ENCODE results near the gene FKBP1A. TPM values are rescaled to one million over a fixed set of nuclear protein-coding genes. Genes with fewer than 3 reads are reported as not detected.

The FKBP1A gene
- total and polyA plus RNA-seq, 10 of the 15 experiments (the other 5 are each of a cell fraction or from before 2014, with no cell fraction given) = 103 to 687 (median 254) TPM

DNA sequence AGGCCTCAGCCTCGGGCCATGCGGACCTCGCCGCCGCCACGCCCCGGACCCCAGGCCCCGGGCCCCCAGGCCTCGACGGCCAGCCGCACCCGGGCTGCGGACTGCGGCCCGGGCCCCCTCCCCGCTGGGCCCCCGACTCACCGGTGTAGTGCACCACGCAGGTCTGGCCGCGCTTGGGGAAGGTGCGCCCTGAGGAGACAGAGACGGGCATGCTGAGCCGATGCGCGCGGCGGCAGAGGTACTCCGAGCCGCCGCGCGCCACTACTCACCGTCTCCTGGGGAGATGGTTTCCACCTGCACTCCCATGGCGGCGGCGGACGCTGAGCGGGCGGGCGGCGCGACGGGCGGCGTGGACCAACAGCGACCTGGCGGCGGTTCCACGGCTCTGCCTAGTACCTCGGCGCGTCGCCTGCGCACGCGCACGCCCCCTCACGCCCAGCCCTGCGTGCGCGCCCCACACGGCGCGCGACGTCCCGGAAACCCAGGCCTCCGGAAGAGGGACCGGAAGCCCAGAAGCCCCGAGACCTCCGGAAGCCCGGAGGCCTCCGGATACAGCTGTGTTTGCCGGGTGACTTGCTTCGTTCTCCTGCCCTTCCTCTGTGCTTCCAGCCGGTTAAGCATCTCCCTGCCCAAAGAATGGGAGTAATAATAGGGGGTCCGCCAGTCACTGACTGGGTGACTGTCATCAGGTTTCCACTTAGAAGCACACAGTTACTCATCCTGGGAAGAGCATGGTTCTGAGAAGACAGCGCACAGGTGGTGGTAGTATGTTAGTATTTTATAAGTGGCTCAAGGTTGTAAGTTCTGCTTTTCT, at the start of gene FKBP1A (continued):
- TF ChIP-seq CEBPB (IDR thresholded peaks at IDR 0.05; ENCODE audit: borderline replicate concordance in 1 of 2, low read depth in 2 of 2, low read length in 2 of 2) (no peak), SPI1 (IDR thresholded peaks at IDR 0.05; ENCODE audit: borderline replicate concordance, insufficient read depth, low read depth, low read length) (no peak), YBX1 (IDR thresholded peaks at IDR 0.05) (no peak), CREB1 (IDR thresholded peaks at IDR 0.05; ENCODE audit: low read depth) (peak; percentile 56), PAX5 (IDR thresholded peaks at IDR 0.05; ENCODE audit: borderline replicate concordance, low read depth, low read length) (no peak), POLR2AphosphoS5 (IDR thresholded peaks at IDR 0.05; ENCODE audit: low read length) (peak; percentile 77), GABPA (IDR thresholded peaks at IDR 0.05; ENCODE audit: low read depth) (peak; percentile 98), NR2C1 (IDR thresholded peaks at IDR 0.05) (peak; percentile 60)
- TF ChIP-seq, protein P1, sequence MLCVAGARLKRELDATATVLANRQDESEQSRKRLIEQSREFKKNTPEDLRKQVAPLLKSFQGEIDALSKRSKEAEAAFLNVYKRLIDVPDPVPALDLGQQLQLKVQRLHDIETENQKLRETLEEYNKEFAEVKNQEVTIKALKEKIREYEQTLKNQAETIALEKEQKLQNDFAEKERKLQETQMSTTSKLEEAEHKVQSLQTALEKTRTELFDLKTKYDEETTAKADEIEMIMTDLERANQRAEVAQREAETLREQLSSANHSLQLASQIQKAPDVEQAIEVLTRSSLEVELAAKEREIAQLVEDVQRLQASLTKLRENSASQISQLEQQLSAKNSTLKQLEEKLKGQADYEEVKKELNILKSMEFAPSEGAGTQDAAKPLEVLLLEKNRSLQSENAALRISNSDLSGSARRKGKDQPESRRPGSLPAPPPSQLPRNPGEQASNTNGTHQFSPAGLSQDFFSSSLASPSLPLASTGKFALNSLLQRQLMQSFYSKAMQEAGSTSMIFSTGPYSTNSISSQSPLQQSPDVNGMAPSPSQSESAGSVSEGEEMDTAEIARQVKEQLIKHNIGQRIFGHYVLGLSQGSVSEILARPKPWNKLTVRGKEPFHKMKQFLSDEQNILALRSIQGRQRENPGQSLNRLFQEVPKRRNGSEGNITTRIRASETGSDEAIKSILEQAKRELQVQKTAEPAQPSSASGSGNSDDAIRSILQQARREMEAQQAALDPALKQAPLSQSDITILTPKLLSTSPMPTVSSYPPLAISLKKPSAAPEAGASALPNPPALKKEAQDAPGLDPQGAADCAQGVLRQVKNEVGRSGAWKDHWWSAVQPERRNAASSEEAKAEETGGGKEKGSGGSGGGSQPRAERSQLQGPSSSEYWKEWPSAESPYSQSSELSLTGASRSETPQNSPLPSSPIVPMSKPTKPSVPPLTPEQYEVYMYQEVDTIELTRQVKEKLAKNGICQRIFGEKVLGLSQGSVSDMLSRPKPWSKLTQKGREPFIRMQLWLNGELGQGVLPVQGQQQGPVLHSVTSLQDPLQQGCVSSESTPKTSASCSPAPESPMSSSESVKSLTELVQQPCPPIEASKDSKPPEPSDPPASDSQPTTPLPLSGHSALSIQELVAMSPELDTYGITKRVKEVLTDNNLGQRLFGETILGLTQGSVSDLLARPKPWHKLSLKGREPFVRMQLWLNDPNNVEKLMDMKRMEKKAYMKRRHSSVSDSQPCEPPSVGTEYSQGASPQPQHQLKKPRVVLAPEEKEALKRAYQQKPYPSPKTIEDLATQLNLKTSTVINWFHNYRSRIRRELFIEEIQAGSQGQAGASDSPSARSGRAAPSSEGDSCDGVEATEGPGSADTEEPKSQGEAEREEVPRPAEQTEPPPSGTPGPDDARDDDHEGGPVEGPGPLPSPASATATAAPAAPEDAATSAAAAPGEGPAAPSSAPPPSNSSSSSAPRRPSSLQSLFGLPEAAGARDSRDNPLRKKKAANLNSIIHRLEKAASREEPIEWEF (IDR thresholded peaks at IDR 0.05; ENCODE audit: insufficient replicate concordance, low read depth, low read length) = peak; percentile 75

Measured in GM12878 (cell line).